ENCODE data around the gene CCDC144A.
"Not testable (repeated sequence)": the region's sequence is repeated elsewhere in the genome, so short reads cannot be mapped to it uniquely, and the experiment has no call there.

Gene CCDC144A

GRCh38 chr17:16820979-16821543 is 131.0 kb downstream of the CCDC144A start:
- Histone ChIP-seq H3K27ac (ENCODE audit: low read length) (no peak overlapping the region), H3K9me3 (ENCODE audit: control insufficient read depth in 1 of 2, low read length in 2 of 2) (no peaks in the 10 kb centered on the region), H3K27me3 (ENCODE audit: low read depth, low read length) (no peaks in the 10 kb centered on the region), H3K36me3 (ENCODE audit: control insufficient read depth in 1 of 2, insufficient read depth in 2 of 2, low read length in 2 of 2) (no peaks in the 10 kb centered on the region), H3K4me1 (ENCODE audit: control insufficient read depth in 1 of 2, insufficient read depth in 2 of 2, low read length in 2 of 2) (peaks cover 0 to 10% of the 10 kb centered on the region in 2 donors), H3K4me3 (ENCODE audit: low read depth in 1 of 2, low read length in 2 of 2) (no peak overlapping the region)

- not testable (repeated sequence) for H3K9me3 ChIP-seq (ENCODE audit: control insufficient read depth in 1 of 2, low read length in 2 of 2); H3K4me3 ChIP-seq (ENCODE audit: low read depth in 1 of 2, low read length in 2 of 2); H3K27ac ChIP-seq (ENCODE audit: low read length); H3K36me3 ChIP-seq (ENCODE audit: control insufficient read depth in 1 of 2, insufficient read depth in 2 of 2, low read length in 2 of 2); H3K27me3 ChIP-seq (ENCODE audit: low read depth, low read length); H3K4me1 ChIP-seq (ENCODE audit: control insufficient read depth in 1 of 2, insufficient read depth in 2 of 2, low read length in 2 of 2)
Measured at GRCh38 chr17:16822133-16822532, 132.1 kb downstream of the CCDC144A start.

- not testable (repeated sequence) for H3K9me3 ChIP-seq (ENCODE audit: control insufficient read depth in 1 of 2, low read length in 2 of 2); H3K27ac ChIP-seq (ENCODE audit: low read length); H3K27me3 ChIP-seq (ENCODE audit: low read depth, low read length); H3K36me3 ChIP-seq (ENCODE audit: control insufficient read depth in 1 of 2, insufficient read depth in 2 of 2, low read length in 2 of 2); H3K4me1 ChIP-seq (ENCODE audit: control insufficient read depth in 1 of 2, insufficient read depth in 2 of 2, low read length in 2 of 2); H3K4me3 ChIP-seq (ENCODE audit: low read depth in 1 of 2, low read length in 2 of 2)
Measured at GRCh38 chr17:16823768-16824406, 133.8 kb downstream of the CCDC144A start.
